GM21529 (cell line): ENCODE measurements around the gene STK38L.

Source experiments
- ATAC-seq: cut with Tn5 transposase; IDR thresholded peaks from one replicate; pipeline ENCODE4 v1.9.1; 2021; ENCODE audit not compliant: unreplicated experiment

STK38L gene

GRCh38 chr12:27243804-27244688, at the start of gene STK38L:
Gene STK38L (plus strand): TSS chr12:27244286. CDS start chr12:27297721, 53,435 bp downstream.
- peak; percentile 90 for ATAC-seq

- no peak for ATAC-seq
Measured at GRCh38 chr12:27194644-27195043, 49.4 kb upstream of the STK38L start.

- no peak for ATAC-seq
Measured at GRCh38 chr12:27198036-27198435, 46.0 kb upstream of the STK38L start.

GRCh38 chr12:27199638-27200300, 44.3 kb upstream of the STK38L start:
- ATAC-seq: no peak

DNA sequence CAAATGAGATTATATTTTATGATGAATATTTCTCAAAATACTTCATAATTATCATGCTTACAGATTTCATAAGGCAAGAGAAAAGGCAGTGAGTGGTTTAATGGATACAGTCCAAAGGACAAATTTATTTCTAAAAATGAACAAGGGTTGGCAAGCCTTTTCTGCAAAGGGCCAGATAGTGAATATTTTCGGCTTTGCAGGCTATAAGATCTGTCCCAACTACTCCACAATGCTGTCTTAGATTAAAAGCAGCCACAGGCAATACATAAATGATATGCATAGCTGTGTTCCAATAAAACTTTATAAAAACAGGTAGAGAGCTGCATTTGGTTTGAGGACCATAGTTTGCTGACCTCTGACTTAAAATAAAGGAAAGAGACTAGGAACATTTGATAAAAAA, 42.9 kb upstream of the STK38L start:
- no peak for ATAC-seq

GRCh38 chr12:27206801-27207502, 37.1 kb upstream of the STK38L start:
- ATAC-seq: no peak

DNA sequence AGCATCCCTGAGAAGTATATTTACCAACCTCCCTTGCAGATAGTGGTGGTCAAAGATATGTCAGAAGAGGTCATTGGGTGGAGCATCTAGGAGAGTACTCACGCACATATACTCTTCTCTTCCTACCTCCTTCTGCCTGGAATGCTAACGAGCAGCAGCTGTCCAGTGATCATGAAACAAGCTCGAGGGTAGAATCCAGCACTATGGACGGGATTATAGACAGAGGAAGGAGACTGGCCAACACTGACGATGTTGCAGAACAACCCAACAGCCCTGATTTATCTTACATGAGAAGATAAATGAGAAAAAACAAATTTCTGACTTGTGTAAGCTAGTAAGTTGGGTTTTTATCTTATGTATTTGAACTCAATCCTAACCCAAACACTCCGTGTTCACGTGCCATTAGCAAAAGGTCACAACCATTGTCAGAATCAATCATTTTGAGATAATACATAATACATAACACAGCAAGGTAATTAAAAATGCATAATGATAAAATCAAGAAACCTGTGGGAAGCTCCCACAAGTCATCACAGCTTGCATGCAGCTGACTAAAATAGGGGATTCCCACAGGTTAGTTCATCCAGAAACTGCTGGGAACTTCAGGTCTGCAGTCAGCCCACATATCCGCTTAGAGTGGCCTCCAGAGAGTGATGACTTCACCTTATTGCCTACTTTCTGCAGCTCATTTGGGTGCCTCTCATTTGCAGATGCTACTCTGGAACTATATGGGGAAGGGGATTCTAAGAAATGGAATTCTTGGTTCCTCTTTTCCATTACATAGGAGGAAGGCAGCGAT, 36.3 kb upstream of the STK38L start:
- ATAC-seq: peak; percentile 94

DNA sequence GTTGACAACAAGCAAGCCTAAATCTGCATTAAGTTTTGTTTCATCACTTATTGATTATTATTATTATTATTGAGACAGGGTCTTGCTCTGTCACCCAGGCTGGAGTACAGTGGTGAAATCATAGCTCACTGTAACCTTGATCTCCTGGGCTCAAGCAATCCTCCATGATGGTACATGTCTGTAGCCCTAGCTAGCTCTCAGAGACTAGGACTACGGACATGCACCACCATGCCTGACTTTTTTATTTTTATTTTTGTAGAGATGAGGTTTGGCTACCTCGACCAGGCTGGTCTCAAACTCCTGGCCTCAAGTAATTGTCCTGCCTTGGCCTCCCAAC, 35.7 kb upstream of the STK38L start:
- ATAC-seq: peak; percentile 19

- no peak for ATAC-seq
Measured at GRCh38 chr12:27209257-27209910, 34.7 kb upstream of the STK38L start.

GRCh38 chr12:27210187-27210586, 33.9 kb upstream of the STK38L start:
- ATAC-seq: no peak

- ATAC-seq: no peak
Measured at GRCh38 chr12:27212861-27213260, 31.2 kb upstream of the STK38L start.

DNA sequence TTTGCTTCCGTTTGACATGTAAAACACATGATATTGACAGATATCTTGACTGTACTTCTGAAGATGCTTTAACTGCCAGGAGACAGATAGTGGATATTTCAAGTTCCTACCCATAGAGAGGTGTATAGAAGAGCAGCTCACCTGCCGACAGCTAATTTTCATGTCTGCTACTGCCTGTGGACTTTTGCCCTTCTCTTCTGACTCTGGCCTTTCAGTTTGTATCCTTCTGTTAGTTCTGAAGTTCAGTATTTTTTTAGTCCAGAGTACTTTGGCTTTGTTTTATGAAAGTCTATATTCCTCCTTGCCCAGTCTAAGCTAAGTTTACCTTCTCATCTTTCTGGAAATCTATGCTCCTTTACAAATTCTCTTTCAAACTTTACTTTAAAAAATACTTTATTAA, 30.8 kb upstream of the STK38L start:
- ATAC-seq: no peak

GRCh38 chr12:27213830-27214787, 30.0 kb upstream of the STK38L start:
- ATAC-seq: no peak

DNA sequence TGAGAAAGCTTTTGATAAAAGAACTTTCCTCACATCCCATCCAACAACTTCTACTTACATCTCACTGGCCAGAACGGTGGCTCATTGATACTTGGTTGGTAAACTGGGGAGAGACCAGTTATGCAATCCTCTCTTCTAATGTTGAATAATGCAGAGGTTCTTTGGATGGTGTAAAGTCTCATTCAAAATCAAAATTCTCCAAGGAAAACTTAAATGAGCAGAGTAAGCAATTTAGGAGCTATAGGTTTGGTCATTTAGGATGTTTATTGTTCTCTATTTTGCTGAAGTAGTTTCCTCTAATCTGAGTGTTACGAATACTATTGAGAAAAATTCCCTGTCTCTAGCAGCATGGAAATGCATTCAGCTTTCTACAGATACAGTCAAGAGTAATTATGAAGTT, 26.5 kb upstream of the STK38L start:
- no peak for ATAC-seq

- no peak for ATAC-seq
Measured at GRCh38 chr12:27219693-27220054, 24.4 kb upstream of the STK38L start.

GRCh38 chr12:27220055-27220987, 23.8 kb upstream of the STK38L start:
- ATAC-seq: peak; percentile 63

DNA sequence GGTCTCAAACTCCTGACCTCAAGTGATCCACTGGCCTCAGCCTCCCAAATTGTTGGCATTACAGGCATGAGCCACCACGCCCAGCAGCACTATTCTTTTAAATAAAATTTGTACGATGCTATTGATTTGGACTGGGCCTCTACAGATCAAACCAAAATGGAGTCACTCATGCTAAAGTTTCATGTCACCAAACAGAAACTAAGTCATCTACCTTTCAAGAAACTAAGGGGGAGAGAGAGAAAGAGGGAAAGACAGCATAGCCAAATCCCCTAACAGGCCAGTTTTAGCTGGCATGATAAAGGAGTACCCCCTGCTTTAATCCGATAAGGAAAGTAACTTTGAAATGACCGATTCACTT, 23.1 kb upstream of the STK38L start:
- ATAC-seq: no peak

GRCh38 chr12:27221625-27222387, 22.3 kb upstream of the STK38L start:
- peak; percentile 76 for ATAC-seq
